ENCODE results near the gene SLC25A29. TPM values are rescaled to one million over a fixed set of nuclear protein-coding genes. Genes with fewer than 3 reads are reported as not detected.

SLC25A29 gene
- total and polyA plus RNA-seq, 8 donors: 10.6 to 85.2 (median 22.5) TPM

DNA sequence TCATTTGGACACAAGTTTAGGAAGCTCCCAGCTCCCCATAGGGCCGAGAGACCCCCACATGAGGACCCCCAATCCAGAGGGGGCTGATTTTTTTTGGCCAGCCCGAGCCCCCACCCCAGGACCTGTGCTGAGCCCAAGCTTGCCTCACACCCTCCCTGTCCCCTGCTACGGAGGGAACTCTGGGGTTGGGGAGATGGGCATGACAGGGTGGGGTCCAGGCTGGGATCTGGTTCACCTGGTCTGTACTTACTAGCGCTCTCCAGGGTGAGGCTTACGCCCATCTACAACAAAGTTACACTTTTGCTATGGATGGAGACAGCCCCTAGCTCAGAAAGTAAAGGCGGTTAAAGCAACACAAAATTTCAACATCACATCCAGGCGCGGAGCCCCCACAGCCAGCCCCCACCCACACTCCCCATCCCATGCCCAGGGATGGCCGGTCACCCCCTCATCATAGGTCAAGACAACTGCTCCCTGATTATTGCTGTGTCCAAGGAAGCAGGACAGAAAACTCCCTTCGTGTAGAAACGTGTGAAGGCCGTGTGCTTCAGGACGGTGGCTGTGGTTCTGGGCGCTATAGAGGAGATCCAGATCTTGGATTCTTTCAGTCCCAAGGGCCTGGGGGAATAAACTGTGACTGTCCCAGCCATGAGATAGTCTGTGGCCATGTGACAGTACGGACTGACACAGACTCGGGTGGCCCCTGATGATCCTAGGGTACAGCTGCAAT lies 10.7 kb downstream of the SLC25A29 start:
- Histone ChIP-seq H3K27ac (no peak overlapping the region), H3K9me3 (no peaks in the 10 kb centered on the region), H3K36me3 (peaks cover 0 to 7% (median 0%) of the 10 kb centered on the region in 3 donors), H3K4me1 (peaks cover 0 to 12% (median 9%) of the 10 kb centered on the region in 3 donors), H3K27me3 (no peaks in the 10 kb centered on the region), H3K4me3 (no peak overlapping the region)
- WGBS, 2 donors: 90 to 96% methylated on average over 16 of the region's 16 CpGs
- DNase-seq (peak in 2 of 6 donors; percentile 26 to 35), FAIRE-seq (no peak), ATAC-seq (no peak)
- intact Hi-C loops (cut with DNase I): no loop called here
- TF ChIP-seq, protein P1, sequence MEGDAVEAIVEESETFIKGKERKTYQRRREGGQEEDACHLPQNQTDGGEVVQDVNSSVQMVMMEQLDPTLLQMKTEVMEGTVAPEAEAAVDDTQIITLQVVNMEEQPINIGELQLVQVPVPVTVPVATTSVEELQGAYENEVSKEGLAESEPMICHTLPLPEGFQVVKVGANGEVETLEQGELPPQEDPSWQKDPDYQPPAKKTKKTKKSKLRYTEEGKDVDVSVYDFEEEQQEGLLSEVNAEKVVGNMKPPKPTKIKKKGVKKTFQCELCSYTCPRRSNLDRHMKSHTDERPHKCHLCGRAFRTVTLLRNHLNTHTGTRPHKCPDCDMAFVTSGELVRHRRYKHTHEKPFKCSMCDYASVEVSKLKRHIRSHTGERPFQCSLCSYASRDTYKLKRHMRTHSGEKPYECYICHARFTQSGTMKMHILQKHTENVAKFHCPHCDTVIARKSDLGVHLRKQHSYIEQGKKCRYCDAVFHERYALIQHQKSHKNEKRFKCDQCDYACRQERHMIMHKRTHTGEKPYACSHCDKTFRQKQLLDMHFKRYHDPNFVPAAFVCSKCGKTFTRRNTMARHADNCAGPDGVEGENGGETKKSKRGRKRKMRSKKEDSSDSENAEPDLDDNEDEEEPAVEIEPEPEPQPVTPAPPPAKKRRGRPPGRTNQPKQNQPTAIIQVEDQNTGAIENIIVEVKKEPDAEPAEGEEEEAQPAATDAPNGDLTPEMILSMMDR (IDR thresholded peaks at IDR 0.05): no peak

DNA sequence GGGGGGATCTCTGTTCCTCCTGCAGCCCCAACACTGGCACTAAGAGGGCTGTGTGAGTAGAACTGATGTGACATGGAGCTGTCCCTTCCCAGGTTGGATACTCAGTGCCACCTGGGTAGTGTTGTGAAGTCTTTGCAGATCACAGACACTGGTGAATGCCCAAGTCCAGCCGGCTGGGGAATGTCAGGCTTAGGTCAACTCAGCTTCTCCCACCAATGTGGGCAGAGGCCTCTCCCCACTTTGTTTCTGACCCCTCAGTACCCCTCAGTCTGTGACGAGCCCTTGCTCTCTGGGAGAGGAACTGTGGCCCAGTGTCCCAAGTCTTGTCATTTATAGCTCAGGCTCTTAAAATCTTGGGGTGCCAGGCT lies 11.3 kb downstream of the SLC25A29 start:
- H3K27me3 ChIP-seq: no peaks in the 10 kb centered on the region
- intact Hi-C loops (cut with DNase I): no loop called here
- peaks cover 0 to 7% (median 0%) of the 10 kb centered on the region in 3 donors for H3K36me3 ChIP-seq
- H3K4me3 ChIP-seq: no peak overlapping the region
- TF ChIP-seq, protein P1 (IDR thresholded peaks at IDR 0.05): no peak
- DNase-seq (peak in 1 of 6 donors; percentile 10), FAIRE-seq (no peak), ATAC-seq (no peak)
- no peaks in the 10 kb centered on the region for H3K9me3 ChIP-seq
- H3K27ac ChIP-seq: no peak overlapping the region
- H3K4me1 ChIP-seq: peaks cover 0 to 12% (median 9%) of the 10 kb centered on the region in 3 donors
- 82 to 95% methylated on average over 2 of the region's 2 CpGs for WGBS, 2 donors

DNA sequence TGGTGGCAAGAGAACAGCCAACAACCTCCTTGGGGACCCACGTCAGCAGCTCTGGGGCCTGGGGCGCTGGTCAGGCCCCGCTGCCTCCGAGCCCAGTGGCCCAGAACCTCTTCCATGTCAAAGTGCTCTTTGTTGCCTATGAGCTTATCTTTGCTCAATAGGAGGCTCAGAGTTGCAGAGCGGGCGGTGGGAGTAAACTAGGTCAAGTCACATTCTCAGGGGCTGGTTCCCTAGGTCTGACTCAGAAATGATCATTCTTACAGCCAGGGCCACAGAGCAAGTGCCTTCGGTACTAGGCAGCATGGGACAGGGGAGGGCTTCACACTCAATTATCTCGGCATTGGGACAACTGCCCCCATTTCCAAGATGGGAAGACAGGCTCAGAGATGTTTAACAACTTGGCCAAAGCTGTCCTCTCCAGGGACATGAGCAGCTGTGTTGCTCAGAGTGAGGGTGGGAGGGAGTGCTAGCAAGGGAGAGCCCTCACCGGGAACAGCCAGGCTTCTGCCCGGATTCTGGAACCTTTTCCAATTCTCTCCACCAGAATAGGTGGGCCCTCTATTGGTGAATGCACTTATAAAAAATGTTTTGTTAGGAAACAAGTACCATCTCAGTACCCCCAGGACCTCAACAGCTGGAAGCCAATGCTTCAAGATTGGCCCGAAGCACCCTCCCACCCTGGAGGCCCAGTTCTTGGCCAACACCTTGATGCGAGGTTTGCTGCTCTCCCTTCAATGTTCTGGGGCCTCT lies 11.9 kb downstream of the SLC25A29 start:
- Histone ChIP-seq H3K36me3 (peaks cover 0 to 7% (median 0%) of the 10 kb centered on the region in 3 donors), H3K9me3 (no peaks in the 10 kb centered on the region), H3K27ac (no peak overlapping the region), H3K4me1 (peaks cover 0 to 12% (median 9%) of the 10 kb centered on the region in 3 donors), H3K27me3 (no peaks in the 10 kb centered on the region), H3K4me3 (no peak overlapping the region)
- DNase-seq (peak in 2 of 6 donors; percentile 24 to 25), FAIRE-seq (no peak), ATAC-seq (no peak)
- TF ChIP-seq, protein P1 (IDR thresholded peaks at IDR 0.05): no peak
- 82 to 86% methylated on average over 12 of the region's 12 CpGs for WGBS, 2 donors
- intact Hi-C loops (cut with DNase I): no loop called here

DNA sequence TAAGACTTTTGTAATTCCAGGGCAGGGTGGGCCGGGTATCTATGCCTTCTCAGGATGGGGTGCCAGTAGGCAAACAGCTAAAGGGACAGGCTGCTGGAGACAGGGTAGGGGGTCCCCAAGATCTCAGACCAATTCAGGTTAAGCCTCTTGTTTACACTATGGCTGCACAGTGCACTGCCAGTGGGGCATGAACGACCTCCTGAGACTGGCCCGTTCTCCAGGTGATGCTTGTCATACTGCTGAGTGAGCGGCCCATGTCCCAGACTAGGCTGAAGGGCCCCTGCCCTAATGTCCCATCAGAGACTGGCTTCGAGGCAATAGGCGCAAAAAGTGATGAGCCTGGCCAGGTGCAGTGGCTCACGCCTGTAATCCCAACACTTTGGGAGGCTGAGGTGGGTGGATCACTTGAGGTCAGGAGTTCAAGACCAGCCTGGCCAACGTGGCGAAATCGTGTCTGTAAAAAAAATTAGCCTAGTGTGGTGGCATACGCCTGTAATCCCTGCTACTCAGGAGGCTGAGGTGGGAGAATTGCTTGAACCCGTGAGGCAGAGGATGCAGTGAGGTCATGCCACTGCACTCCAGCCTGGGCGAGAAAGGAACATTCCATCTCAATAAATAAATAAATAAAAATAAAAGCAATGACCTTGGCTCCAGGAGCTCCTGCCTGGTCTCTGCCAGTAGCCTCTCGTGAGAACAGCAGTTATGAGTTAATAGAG lies 12.6 kb downstream of the SLC25A29 start:
- Histone ChIP-seq H3K9me3 (no peaks in the 10 kb centered on the region), H3K4me3 (no peak overlapping the region), H3K27ac (no peak overlapping the region), H3K4me1 (peaks cover 0 to 12% (median 9%) of the 10 kb centered on the region in 3 donors), H3K36me3 (peaks cover 0 to 7% (median 0%) of the 10 kb centered on the region in 3 donors), H3K27me3 (no peaks in the 10 kb centered on the region)
- DNase-seq (peak in 2 of 6 donors; percentile 21 to 36), ATAC-seq (no peak), FAIRE-seq (no peak)
- intact Hi-C loops (cut with DNase I): no loop called here
- 68 to 74% methylated on average over 14 of the region's 14 CpGs for WGBS, 2 donors
- TF ChIP-seq, protein P1 (IDR thresholded peaks at IDR 0.05): no peak
